Keratinocyte (primary cell): ENCODE results near the gene KCNJ1. TPM values are rescaled to one million over a fixed set of nuclear protein-coding genes. Genes with fewer than 3 reads are reported as not detected.

Experiments
- DNase-seq: peaks from one replicate; pipeline ENCODE4 v3.0.0-alpha.2; 2011; ENCODE audit warnings: low read depth, missing footprints, low spot score
- FAIRE-seq: peaks from 2 replicates; lab custom pipeline; 2011; peaks lifted over from hg19 to GRCh38; lab: Jason Lieb, UNC
- H2AFZ ChIP-seq: 2 replicates; pipeline ENCODE4 v1.6.0; 2012; ENCODE audit warnings: low read length, control low read depth, inconsistent platforms; ENCODE audit not compliant: control insufficient read depth
- H3K27ac ChIP-seq: 2 replicates; pipeline ENCODE4 v1.5.1; 2011; ENCODE audit warnings: low read length; ENCODE audit not compliant: control insufficient read depth, insufficient read depth
- H3K27me3 ChIP-seq: 3 replicates; pipeline ENCODE4 v1.6.0; 2011; ENCODE audit warnings: low read length; ENCODE audit not compliant: control insufficient read depth, insufficient read depth; ENCODE audit errors: extremely low read depth
- H3K36me3 ChIP-seq, 2 experiments: 2 replicates in 1 of 2; 3 replicates in 1 of 2; pipeline ENCODE4 v1.5.1; 2011; ENCODE audit warnings: low read length in 2 of 2, mild to moderate bottlenecking in 1 of 2; ENCODE audit not compliant: control insufficient read depth in 2 of 2, insufficient read depth in 2 of 2; ENCODE audit errors: extremely low read depth in 1 of 2
- H3K4me1 ChIP-seq: 3 replicates; pipeline ENCODE4 v1.5.1; 2011; ENCODE audit warnings: low read length; ENCODE audit not compliant: control insufficient read depth, insufficient read depth; ENCODE audit errors: extremely low read depth
- H3K4me2 ChIP-seq: 3 replicates; pipeline ENCODE4 v1.6.0; 2011; ENCODE audit warnings: low read depth, low read length; ENCODE audit not compliant: control insufficient read depth, insufficient read depth; ENCODE audit errors: extremely low read depth
- H3K4me3 ChIP-seq, 3 experiments: fragments of 200-600 bp in 1 of 3; sonication (generic) in 1 of 3; 2 replicates in 2 of 3; 3 replicates in 1 of 3; pipeline ENCODE4 v1.5.1; 2011 to 2016; ENCODE audit warnings: low read length in 3 of 3, mild to moderate bottlenecking in 3 of 3, control low read depth in 2 of 3, inconsistent platforms in 1 of 3, low read depth in 1 of 3, mixed read lengths in 1 of 3, mixed run types in 1 of 3, moderate library complexity in 1 of 3; ENCODE audit not compliant: control insufficient read depth in 2 of 3, insufficient read depth in 2 of 3; ENCODE audit errors: extremely low read depth in 1 of 3
- H3K79me2 ChIP-seq: 2 replicates; pipeline ENCODE4 v1.6.0; 2012; ENCODE audit warnings: low read length; ENCODE audit not compliant: control insufficient read depth, insufficient read depth
- H3K9ac ChIP-seq: 3 replicates; pipeline ENCODE4 v1.6.0; 2011; ENCODE audit warnings: low read length; ENCODE audit not compliant: control insufficient read depth, insufficient read depth; ENCODE audit errors: extremely low read depth
- H3K9me1 ChIP-seq: 3 replicates; pipeline ENCODE4 v1.6.0; 2011; ENCODE audit warnings: low read length; ENCODE audit not compliant: control insufficient read depth, insufficient read depth; ENCODE audit errors: extremely low read depth
- H3K9me3 ChIP-seq: 2 replicates; pipeline ENCODE4 v1.5.1; 2012; ENCODE audit warnings: low read depth, low read length; ENCODE audit not compliant: control insufficient read depth
- H4K20me1 ChIP-seq: 3 replicates; pipeline ENCODE4 v1.6.0; 2011; ENCODE audit warnings: low read length; ENCODE audit not compliant: control insufficient read depth, insufficient read depth; ENCODE audit errors: extremely low read depth
- EZH2 ChIP-seq: IDR thresholded peaks from one replicate; pipeline ENCODE4 v1.6.1; 2012; ENCODE audit warnings: inconsistent platforms, mild to moderate bottlenecking, low read length, moderate library complexity
- dilution Hi-C: fragments of 300-500 bp; cut with MboI; formaldehyde crosslinking; loops from one replicate; pipeline ENCODE4 v1.7.0; 2020; ENCODE audit warnings: low sequenced_read_pairs; ENCODE audit not compliant: extremely low pct_ligation_motif_present
- polyA plus RNA-seq, 5 experiments: library from polyadenylated mRNA; depleted of rRNA in 3 of 5; stranded (reverse) in 3 of 5; stranded (forward) in 1 of 5; unstranded in 1 of 5; fragments of >200 nt; gene quantifications; 1 replicate in 1 of 5; 2 replicates in 3 of 5; 3 replicates in 1 of 5; pipeline versions ENCODE4 v1.2.1 to v1.2.3, GENCODE V29; 2011 to 2012; ENCODE audit warnings: missing spikeins in 2 of 5, low read depth in 1 of 5, low replicate concordance in 1 of 5
- TF ChIP-seq, protein P1 (sequence below), 3 experiments: IDR thresholded peaks in 1 of 3; conservative IDR thresholded peaks in 1 of 3; optimal IDR thresholded peaks in 1 of 3; 2 replicates in 2 of 3; 3 replicates in 1 of 3; pipeline versions ENCODE3 to v1.5.1; 2011; ENCODE audit warnings: low read length in 3 of 3, mild to moderate bottlenecking in 3 of 3, moderate library complexity in 2 of 3, control low read depth in 1 of 3, inconsistent platforms in 1 of 3; ENCODE audit not compliant: insufficient read depth in 2 of 3; ENCODE audit errors: extremely low read depth in 1 of 3

Gene KCNJ1
- polyA plus RNA-seq, 1 donor (not counting 4 experiments of a cell fraction or from before 2014, with no cell fraction given) = 0.12 TPM

DNA sequence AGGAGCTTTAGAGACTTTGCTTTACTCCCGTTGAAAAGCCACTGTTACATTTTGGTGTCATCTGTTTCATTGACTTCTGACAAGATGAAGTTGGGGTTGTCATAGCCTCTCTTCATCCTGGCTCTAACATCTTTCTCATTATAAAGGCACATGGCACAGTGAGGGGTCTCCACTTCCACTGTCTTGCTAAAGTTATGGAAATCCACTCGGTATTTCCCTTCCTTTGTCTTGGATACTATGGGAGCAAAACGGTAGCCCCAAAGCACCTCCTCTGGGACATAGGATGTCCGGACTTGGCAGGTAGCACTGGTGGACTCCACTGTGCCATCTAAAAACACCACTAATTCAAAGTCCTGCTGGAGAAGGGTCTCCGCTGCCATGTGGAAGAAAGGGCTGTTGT lies 28.0 kb downstream of the KCNJ1 start:
- no peak overlapping the region for H2AFZ ChIP-seq
- no peak overlapping the region for H3K27ac ChIP-seq
- H3K9me3 ChIP-seq = no peaks in the 10 kb centered on the region
- H3K4me1 ChIP-seq = no peaks in the 10 kb centered on the region
- H3K36me3 ChIP-seq = no peaks in the 10 kb centered on the region
- H3K4me3 ChIP-seq = no peak overlapping the region
- dilution Hi-C loops = no loop called here
- H3K79me2 ChIP-seq = no peaks in the 10 kb centered on the region
- H3K27me3 ChIP-seq = no peaks in the 10 kb centered on the region
- H3K9ac ChIP-seq = no peak overlapping the region
- H3K4me2 ChIP-seq = no peak overlapping the region
- H3K9me1 ChIP-seq = no peaks in the 10 kb centered on the region
- no peak for DNase-seq
- H4K20me1 ChIP-seq = no peaks in the 10 kb centered on the region
- no peak for TF ChIP-seq EZH2
- TF ChIP-seq, protein P1, sequence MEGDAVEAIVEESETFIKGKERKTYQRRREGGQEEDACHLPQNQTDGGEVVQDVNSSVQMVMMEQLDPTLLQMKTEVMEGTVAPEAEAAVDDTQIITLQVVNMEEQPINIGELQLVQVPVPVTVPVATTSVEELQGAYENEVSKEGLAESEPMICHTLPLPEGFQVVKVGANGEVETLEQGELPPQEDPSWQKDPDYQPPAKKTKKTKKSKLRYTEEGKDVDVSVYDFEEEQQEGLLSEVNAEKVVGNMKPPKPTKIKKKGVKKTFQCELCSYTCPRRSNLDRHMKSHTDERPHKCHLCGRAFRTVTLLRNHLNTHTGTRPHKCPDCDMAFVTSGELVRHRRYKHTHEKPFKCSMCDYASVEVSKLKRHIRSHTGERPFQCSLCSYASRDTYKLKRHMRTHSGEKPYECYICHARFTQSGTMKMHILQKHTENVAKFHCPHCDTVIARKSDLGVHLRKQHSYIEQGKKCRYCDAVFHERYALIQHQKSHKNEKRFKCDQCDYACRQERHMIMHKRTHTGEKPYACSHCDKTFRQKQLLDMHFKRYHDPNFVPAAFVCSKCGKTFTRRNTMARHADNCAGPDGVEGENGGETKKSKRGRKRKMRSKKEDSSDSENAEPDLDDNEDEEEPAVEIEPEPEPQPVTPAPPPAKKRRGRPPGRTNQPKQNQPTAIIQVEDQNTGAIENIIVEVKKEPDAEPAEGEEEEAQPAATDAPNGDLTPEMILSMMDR (optimal IDR thresholded peaks at IDR 0.05 in 1 of 3, IDR thresholded peaks at IDR 0.05 in 1 of 3, conservative IDR thresholded peaks at IDR 0.05 in 1 of 3; ENCODE audit: extremely low read depth in 1 of 3, insufficient read depth in 2 of 3, low read length in 3 of 3) = no peak
- FAIRE-seq = no peak

DNA sequence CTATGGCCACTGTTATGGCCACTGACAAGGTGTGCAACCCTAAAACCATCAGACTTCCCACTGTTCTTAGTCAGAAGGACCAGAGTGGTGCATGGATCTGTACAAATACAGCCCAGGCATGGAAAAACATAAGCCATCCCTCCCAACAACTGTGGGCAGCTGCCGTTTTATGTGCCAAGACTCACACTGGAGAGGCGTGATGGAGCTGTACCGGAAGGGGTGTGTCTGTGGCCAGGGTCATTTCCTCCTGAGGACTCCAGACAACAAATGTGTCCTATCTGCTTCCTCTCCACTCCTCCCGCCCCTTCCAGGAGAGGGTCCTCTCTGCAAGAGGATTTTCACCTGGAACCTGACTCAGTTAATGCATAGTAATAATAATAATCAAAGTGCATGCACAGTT lies 29.5 kb downstream of the KCNJ1 start:
- Histone ChIP-seq H3K36me3 (no peaks in the 10 kb centered on the region), H2AFZ (no peak overlapping the region), H3K27ac (no peak overlapping the region), H4K20me1 (no peaks in the 10 kb centered on the region), H3K27me3 (no peaks in the 10 kb centered on the region), H3K9me1 (no peaks in the 10 kb centered on the region), H3K9me3 (no peaks in the 10 kb centered on the region), H3K4me2 (no peak overlapping the region), H3K4me1 (no peaks in the 10 kb centered on the region), H3K79me2 (no peaks in the 10 kb centered on the region), H3K4me3 (no peak overlapping the region), H3K9ac (no peak overlapping the region)
- dilution Hi-C loops = no loop called here
- FAIRE-seq (no peak), DNase-seq (no peak)
- TF ChIP-seq EZH2 = no peak
- TF ChIP-seq, protein P1 (optimal IDR thresholded peaks at IDR 0.05 in 1 of 3, IDR thresholded peaks at IDR 0.05 in 1 of 3, conservative IDR thresholded peaks at IDR 0.05 in 1 of 3; ENCODE audit: extremely low read depth in 1 of 3, insufficient read depth in 2 of 3, low read length in 3 of 3) = no peak
